Fibroblast of skin of right quadriceps (primary cell): ENCODE data around the gene CEP85L.
A peak's percentile ranks its signal among the peaks of the same experiment; 100 is the strongest.

Source experiments
- DNase-seq: peaks from one replicate; pipeline ENCODE4 v3.0.0-alpha.2; 2013

Gene CEP85L

GRCh38 chr6:118535176-118535844 lies 116.1 kb downstream of the CEP85L start:
- no peak for DNase-seq

- no peak for DNase-seq
Measured at GRCh38 chr6:118530942-118531341, 120.4 kb downstream of the CEP85L start.

DNA sequence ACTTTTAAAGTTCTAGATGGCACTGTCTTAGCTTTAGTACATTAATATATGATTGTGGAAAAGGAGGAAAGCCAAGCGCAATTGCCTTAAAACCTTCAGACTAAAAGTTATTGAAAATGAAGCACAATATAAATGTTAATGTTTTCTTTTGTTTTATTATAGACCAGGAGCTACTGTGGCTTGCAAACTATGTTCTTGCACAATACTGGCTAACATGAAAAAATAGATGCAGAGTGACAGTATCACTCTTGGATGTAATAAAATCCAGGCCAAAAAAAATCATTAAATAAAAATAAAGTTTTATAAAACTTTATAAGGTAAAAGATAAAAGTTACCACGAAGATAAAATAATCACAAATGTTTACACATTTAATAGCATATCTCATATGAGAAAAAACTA lies 121.6 kb downstream of the CEP85L start:
- no peak for DNase-seq

DNA sequence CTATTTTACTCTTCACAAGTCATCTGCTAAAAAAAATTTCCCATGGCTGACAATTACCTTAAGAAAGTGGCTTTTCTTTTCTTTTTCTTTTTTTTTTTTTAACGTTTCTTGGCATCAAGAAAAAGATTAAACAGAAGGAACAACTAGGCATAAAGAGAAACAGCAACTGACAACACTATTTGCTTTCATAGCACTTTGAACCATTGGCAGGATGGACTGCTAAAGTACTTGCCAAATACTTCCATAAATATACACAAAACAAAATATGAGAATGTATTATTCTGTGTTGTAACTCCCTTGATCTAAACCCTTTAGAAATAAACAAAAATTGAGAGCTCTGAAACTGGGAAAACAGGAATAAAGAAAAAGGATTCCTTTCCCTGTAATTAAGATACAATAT lies 123.3 kb downstream of the CEP85L start:
- no peak for DNase-seq

- no peak for DNase-seq
Measured at GRCh38 chr6:118525913-118526780, 125.2 kb downstream of the CEP85L start.

GRCh38 chr6:118524686-118525085 lies 126.7 kb downstream of the CEP85L start:
- no peak for DNase-seq

GRCh38 chr6:118523216-118523615 lies 128.2 kb downstream of the CEP85L start:
- DNase-seq = no peak

GRCh38 chr6:118522422-118522821 lies 129.0 kb downstream of the CEP85L start:
- DNase-seq = no peak

GRCh38 chr6:118514689-118515088 lies 136.7 kb downstream of the CEP85L start:
- DNase-seq = no peak

GRCh38 chr6:118511930-118512715 lies 139.3 kb downstream of the CEP85L start:
- no peak for DNase-seq

DNA sequence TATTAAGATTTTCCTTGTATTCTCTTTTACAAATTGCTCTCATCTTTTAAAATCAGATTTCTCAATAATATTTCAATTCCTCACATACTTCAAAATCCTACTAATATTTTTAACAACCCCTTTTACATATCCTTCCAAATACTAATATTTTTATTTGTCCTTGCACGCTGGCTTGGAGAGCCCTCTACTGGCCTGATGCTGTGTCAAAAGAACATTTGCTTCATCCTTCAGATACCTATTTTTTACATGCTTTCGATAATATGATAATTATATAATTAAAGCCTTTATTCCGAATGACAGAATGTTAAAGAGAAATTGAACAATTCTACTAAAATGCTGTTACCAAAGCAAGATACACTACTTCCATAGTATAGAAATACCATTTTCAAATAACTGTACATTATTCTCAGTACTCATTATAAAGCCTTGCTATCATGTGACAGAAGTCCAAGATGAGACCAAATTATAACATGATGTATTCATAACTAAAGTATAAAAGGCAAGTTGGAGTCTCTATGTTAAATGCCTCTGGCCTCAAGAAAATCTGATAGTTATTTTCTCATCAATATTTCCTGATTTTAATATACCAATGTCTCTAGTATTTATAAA lies 142.3 kb downstream of the CEP85L start:
- peak; percentile 7 for DNase-seq

- no peak for DNase-seq
Measured at GRCh38 chr6:118507636-118508035, 143.8 kb downstream of the CEP85L start.

GRCh38 chr6:118506071-118506638 lies 145.2 kb downstream of the CEP85L start:
- no peak for DNase-seq

GRCh38 chr6:118505656-118506055 lies 145.7 kb downstream of the CEP85L start:
- no peak for DNase-seq

GRCh38 chr6:118504611-118505010 lies 146.8 kb downstream of the CEP85L start:
- no peak for DNase-seq

GRCh38 chr6:118502169-118502568 lies 149.2 kb downstream of the CEP85L start:
- DNase-seq = no peak

DNA sequence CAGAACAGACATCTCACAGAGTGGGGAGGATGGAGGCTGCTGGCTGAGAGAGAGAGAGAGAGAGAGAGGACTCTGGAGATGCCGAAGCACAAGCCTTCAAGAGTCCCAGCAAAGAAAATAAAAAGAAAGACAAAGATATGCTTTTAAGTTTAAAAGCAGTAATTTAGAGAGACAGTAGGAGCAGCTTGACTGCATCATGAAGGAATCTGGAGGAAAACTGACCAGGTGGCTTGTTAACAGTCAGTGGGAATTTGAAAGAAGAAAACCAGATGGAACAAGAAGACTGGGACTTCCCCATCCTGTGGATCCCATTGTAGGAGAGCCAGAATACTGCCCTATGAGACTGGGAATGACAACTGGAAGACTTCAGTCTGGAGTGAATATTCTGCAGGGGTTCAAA lies 149.6 kb downstream of the CEP85L start:
- DNase-seq = no peak

DNA sequence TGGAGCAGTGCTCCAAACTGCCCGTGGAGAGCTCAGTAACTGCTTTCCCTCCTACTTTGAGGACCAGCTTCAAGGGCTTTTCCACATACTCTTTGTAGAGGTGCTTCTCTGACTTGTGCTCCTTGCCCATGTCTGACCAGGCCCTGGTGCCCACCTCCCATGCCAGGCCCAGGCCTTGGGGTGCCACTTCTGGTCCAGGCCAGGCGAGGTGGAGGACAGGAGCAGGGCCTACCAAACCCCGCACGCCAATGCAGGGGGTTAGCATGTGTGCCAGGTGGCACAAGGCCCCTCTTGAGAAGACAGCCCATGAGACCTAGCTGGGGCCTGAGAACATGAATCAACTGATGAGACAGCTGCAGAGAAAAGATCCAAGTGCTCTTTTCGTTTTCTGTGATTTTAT lies 150.3 kb downstream of the CEP85L start:
- DNase-seq = no peak

GRCh38 chr6:118500130-118501015 lies 151.0 kb downstream of the CEP85L start:
- DNase-seq = no peak

- peak; percentile 61 for DNase-seq
Measured at GRCh38 chr6:118495485-118496280, 155.7 kb downstream of the CEP85L start.

GRCh38 chr6:118494091-118494490 lies 157.3 kb downstream of the CEP85L start:
- peak; percentile 13 for DNase-seq
